Osteoblast (primary cell): ENCODE measurements around the gene MLEC. TPM values are rescaled to one million over a fixed set of nuclear protein-coding genes. Genes with fewer than 3 reads are reported as not detected.

Experiments used
- DNase-seq: peaks from one replicate; pipeline ENCODE4 v3.0.0; 2011; ENCODE audit warnings: low spot score, mixed read lengths; ENCODE audit not compliant: insufficient read length; ENCODE audit errors: missing footprints
- H2AFZ ChIP-seq: 2 replicates; pipeline ENCODE4 v1.6.0; 2011; ENCODE audit warnings: mild to moderate bottlenecking, low read length
- H3K27ac ChIP-seq: 2 replicates; pipeline ENCODE4 v1.5.1; 2011; ENCODE audit warnings: mild to moderate bottlenecking, low read depth, low read length, moderate library complexity
- H3K27me3 ChIP-seq: 2 replicates; pipeline ENCODE4 v1.6.0; 2012; ENCODE audit warnings: mild to moderate bottlenecking, control low read depth, inconsistent platforms, low read length, moderate library complexity; ENCODE audit not compliant: insufficient read depth
- H3K36me3 ChIP-seq: 2 replicates; pipeline ENCODE4 v1.5.1; 2011; ENCODE audit warnings: mild to moderate bottlenecking, low read length, control low read depth, moderate library complexity; ENCODE audit not compliant: insufficient read depth
- H3K4me1 ChIP-seq: 2 replicates; pipeline ENCODE4 v1.5.1; 2011; ENCODE audit warnings: mild to moderate bottlenecking, low read length, control low read depth, moderate library complexity; ENCODE audit not compliant: insufficient read depth
- H3K4me2 ChIP-seq: 2 replicates; pipeline ENCODE4 v1.6.0; 2011; ENCODE audit warnings: mild to moderate bottlenecking, low read length; ENCODE audit not compliant: insufficient read depth
- H3K4me3 ChIP-seq: fragments of 200-600 bp; sonication (generic); 3 replicates; pipeline ENCODE4 v1.5.1; 2012; ENCODE audit warnings: mild to moderate bottlenecking, low read length, inconsistent platforms; ENCODE audit not compliant: insufficient read depth
- H3K79me2 ChIP-seq: 2 replicates; pipeline ENCODE4 v1.6.0; 2012; ENCODE audit warnings: mild to moderate bottlenecking, low read length, control low read depth, inconsistent platforms; ENCODE audit not compliant: insufficient read depth
- H3K9me3 ChIP-seq: 2 replicates; pipeline ENCODE4 v1.5.1; 2011; ENCODE audit warnings: low read depth, low read length, control low read depth
- H4K20me1 ChIP-seq: 2 replicates; pipeline ENCODE4 v1.6.0; 2012; ENCODE audit warnings: mild to moderate bottlenecking, low read length, control low read depth; ENCODE audit not compliant: insufficient read depth
- total RNA-seq: library from RNA; depleted of rRNA; stranded (reverse); fragments of >200 nt; gene quantifications from 2 replicates; pipeline ENCODE4 v1.2.3, GENCODE V29; 2012
- TF ChIP-seq, protein P1 (sequence below): IDR thresholded peaks from 2 replicates; pipeline ENCODE4 v1.5.1; 2011; ENCODE audit warnings: mild to moderate bottlenecking, low read depth, low read length, moderate library complexity; ENCODE audit errors: extremely low read depth

MLEC gene
- total RNA-seq, 1 donor = 89.8 TPM

DNA sequence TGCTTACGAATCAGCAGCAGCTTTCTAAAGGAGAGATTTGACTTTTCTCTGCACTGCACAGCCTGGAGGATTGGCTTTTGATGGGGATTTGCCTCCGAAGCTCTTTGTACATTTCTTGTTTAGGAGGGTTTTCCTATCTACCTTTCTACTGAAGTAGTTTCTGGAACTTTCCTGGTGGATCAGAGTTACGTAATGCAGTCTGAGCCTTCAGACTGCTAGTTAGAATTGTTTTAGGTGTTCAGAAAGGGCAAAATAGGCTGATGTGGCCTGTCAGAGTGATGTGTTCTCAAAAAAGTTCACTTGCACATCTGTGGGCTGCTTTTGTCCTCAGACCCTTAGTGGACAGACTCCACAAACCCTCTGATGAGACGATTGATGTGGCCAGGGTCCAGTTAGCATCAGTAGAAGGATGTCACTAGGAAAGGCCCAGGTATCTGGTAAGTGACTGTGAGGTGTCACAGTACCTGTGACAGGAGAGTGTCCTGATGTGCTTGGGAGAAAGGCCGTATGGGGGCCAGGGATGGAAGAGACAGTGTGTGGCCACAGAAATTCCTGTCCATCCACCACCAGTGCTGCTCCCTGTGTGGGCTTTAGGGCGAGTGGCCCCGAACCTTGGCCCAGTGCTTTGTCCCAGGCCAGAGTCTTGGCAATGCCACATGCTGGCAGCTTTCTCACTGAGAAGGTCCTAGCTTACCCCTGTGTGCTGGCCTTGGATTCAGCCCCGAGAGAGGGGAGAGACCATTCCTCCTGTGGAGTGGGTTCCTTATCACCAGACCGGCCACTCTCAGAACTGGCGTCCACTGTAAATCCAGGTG lies 34.2 kb downstream of the MLEC start:
- H3K27ac ChIP-seq = peak overlapping the region; percentile 34
- peaks cover 22% of the 10 kb centered on the region for H3K4me1 ChIP-seq
- H3K36me3 ChIP-seq = peaks cover 67% of the 10 kb centered on the region
- no peaks in the 10 kb centered on the region for H3K9me3 ChIP-seq
- no peak overlapping the region for H2AFZ ChIP-seq
- DNase-seq = no peak
- no peaks in the 10 kb centered on the region for H3K27me3 ChIP-seq
- no peak overlapping the region for H3K4me2 ChIP-seq
- TF ChIP-seq, protein P1, sequence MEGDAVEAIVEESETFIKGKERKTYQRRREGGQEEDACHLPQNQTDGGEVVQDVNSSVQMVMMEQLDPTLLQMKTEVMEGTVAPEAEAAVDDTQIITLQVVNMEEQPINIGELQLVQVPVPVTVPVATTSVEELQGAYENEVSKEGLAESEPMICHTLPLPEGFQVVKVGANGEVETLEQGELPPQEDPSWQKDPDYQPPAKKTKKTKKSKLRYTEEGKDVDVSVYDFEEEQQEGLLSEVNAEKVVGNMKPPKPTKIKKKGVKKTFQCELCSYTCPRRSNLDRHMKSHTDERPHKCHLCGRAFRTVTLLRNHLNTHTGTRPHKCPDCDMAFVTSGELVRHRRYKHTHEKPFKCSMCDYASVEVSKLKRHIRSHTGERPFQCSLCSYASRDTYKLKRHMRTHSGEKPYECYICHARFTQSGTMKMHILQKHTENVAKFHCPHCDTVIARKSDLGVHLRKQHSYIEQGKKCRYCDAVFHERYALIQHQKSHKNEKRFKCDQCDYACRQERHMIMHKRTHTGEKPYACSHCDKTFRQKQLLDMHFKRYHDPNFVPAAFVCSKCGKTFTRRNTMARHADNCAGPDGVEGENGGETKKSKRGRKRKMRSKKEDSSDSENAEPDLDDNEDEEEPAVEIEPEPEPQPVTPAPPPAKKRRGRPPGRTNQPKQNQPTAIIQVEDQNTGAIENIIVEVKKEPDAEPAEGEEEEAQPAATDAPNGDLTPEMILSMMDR = no peak
- H4K20me1 ChIP-seq = peaks cover 13% of the 10 kb centered on the region
- peaks cover 10% of the 10 kb centered on the region for H3K79me2 ChIP-seq
- H3K4me3 ChIP-seq = no peak overlapping the region

GRCh38 chr12:120721866-120722265 lies 34.9 kb downstream of the MLEC start:
- no peak for DNase-seq
- H2AFZ ChIP-seq = no peak overlapping the region
- H3K9me3 ChIP-seq = no peaks in the 10 kb centered on the region
- no peaks in the 10 kb centered on the region for H3K27me3 ChIP-seq
- H3K79me2 ChIP-seq = peaks cover 10% of the 10 kb centered on the region
- H3K36me3 ChIP-seq = peaks cover 60% of the 10 kb centered on the region
- H3K27ac ChIP-seq = no peak overlapping the region
- H3K4me1 ChIP-seq = peaks cover 24% of the 10 kb centered on the region
- H3K4me3 ChIP-seq = no peak overlapping the region
- TF ChIP-seq, protein P1 = no peak
- H3K4me2 ChIP-seq = no peak overlapping the region
- H4K20me1 ChIP-seq = peaks cover 13% of the 10 kb centered on the region

- Histone ChIP-seq H4K20me1 (peaks cover 13% of the 10 kb centered on the region), H3K27ac (no peak overlapping the region), H3K4me1 (peaks cover 24% of the 10 kb centered on the region), H3K36me3 (peaks cover 56% of the 10 kb centered on the region), H2AFZ (no peak overlapping the region), H3K9me3 (no peaks in the 10 kb centered on the region), H3K79me2 (peaks cover 10% of the 10 kb centered on the region), H3K4me3 (no peak overlapping the region), H3K4me2 (no peak overlapping the region), H3K27me3 (no peaks in the 10 kb centered on the region)
- no peak for DNase-seq
- TF ChIP-seq, protein P1 = no peak
Measured at GRCh38 chr12:120722784-120723183, 35.8 kb downstream of the MLEC start.

DNA sequence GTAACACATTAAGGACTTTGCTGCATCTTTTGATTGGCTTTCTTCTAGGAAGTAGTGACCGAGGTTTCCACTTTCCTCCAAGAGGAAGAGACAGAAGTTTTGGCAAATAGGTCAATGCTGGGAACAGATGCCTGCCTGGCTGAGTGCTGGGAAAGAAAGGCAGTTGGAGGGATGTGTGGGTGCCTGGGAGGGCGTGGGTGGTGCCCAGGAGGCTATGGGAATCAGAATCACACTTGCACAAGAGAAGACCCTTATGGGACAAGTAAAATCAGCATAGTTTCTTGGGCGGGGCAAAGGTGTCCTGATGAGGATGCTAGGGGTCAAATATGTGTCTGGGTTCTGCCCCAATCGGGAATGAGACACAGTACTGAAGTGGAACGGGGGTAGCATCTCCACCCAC lies 37.8 kb downstream of the MLEC start:
- no peaks in the 10 kb centered on the region for H3K27me3 ChIP-seq
- H3K4me3 ChIP-seq = peak overlapping the region; percentile 83
- H3K36me3 ChIP-seq = peaks cover 41% of the 10 kb centered on the region
- peaks cover 13% of the 10 kb centered on the region for H4K20me1 ChIP-seq
- peaks cover 24% of the 10 kb centered on the region for H3K4me1 ChIP-seq
- TF ChIP-seq, protein P1 = no peak
- no peak for DNase-seq
- no peak overlapping the region for H2AFZ ChIP-seq
- H3K9me3 ChIP-seq = no peaks in the 10 kb centered on the region
- H3K27ac ChIP-seq = peak overlapping the region; percentile 56
- H3K79me2 ChIP-seq = peaks cover 10% of the 10 kb centered on the region
- H3K4me2 ChIP-seq = peak overlapping the region; percentile 94
